ENCODE results near the gene LPCAT1. TPM values are rescaled to one million over a fixed set of nuclear protein-coding genes. Genes with fewer than 3 reads are reported as not detected.

LPCAT1 gene
- total and polyA plus RNA-seq, 2 experiments from 2014 or later: 78.0 to 255 TPM

- Histone ChIP-seq H3K27me3 (ENCODE audit: insufficient read depth) (no peaks in the 10 kb centered on the region), H3K36me3 (ENCODE audit: insufficient read depth) (0 out of 2 replicates have a peak, but pooled peaks cover 5% of the 10 kb centered on the region), H3K4me3 (no peak overlapping the region), H3K4me1 (ENCODE audit: insufficient read depth) (peaks cover 22% of the 10 kb centered on the region; the same call in 1 of the 2 replicates), H3K27ac (ENCODE audit: low read depth) (peak overlapping the region; percentile 45; the same call in 1 of the 2 replicates), H4K20me1 (replicated peaks; ENCODE audit: insufficient read depth) (peaks cover 69% of the 10 kb centered on the region), H3K9me2 (ENCODE audit: insufficient read depth) (no peaks in the 10 kb centered on the region), H3K4me2 (no peak overlapping the region), H2AFZ (no peak overlapping the region), H3K79me2 (replicated peaks; ENCODE audit: insufficient read depth) (peaks cover 98% of the 10 kb centered on the region), H3F3A (replicated peaks; ENCODE audit: low read depth) (peaks cover 17% of the 10 kb centered on the region; the same call in 1 of the 2 replicates)
- H3K4me3 Mint-ChIP-seq: no peak overlapping the region
- peaks cover 50% of the 10 kb centered on the region for H3K36me3 Mint-ChIP-seq (ENCODE audit: low read depth)
- no peaks in the 10 kb centered on the region for H3K9me3 Mint-ChIP-seq
- TF ChIP-seq JUNB (IDR thresholded peaks at IDR 0.05; ENCODE audit: unreplicated experiment) (no peak), ETS1 (IDR thresholded peaks at IDR 0.05) (no peak), POLR2AphosphoS5 (IDR thresholded peaks at IDR 0.05; ENCODE audit: low read depth) (no peak), CREB1 (CRISPR knock-in tag; IDR thresholded peaks at IDR 0.05; ENCODE audit: low read depth) (no peak), ZNF462 (CRISPR knock-in tag; IDR thresholded peaks at IDR 0.05) (no peak), REST (IDR thresholded peaks at IDR 0.05; ENCODE audit: unreplicated experiment) (no peak), EZH2phosphoT487 (IDR thresholded peaks at IDR 0.05; ENCODE audit: unreplicated experiment) (no peak), CTCF (conservative IDR thresholded peaks at IDR 0.05; ENCODE audit: low read depth in 2 of 2) (no peak), STAT1 (IDR thresholded peaks at IDR 0.05; ENCODE audit: unreplicated experiment) (no peak), EZH2 (IDR thresholded peaks at IDR 0.05; ENCODE audit: low read depth, unreplicated experiment) (no peak), ZNF114 (CRISPR knock-in tag; IDR thresholded peaks at IDR 0.05) (no peak), ZNF331 (CRISPR knock-in tag; IDR thresholded peaks at IDR 0.05; ENCODE audit: low read depth) (no peak), NANOG (IDR thresholded peaks at IDR 0.05; ENCODE audit: borderline replicate concordance) (no peak)
- no peak overlapping the region for H3K27ac Mint-ChIP-seq
- DNase-seq (ENCODE audit: low spot score) (no peak), ATAC-seq (no peak)
- H3K27me3 Mint-ChIP-seq (ENCODE audit: insufficient read depth, low read depth, poor library complexity): peaks cover 20% of the 10 kb centered on the region
- H3K4me1 Mint-ChIP-seq: peaks cover 26% of the 10 kb centered on the region
Measured at GRCh38 chr5:1499851-1500250, 23.9 kb downstream of the LPCAT1 start.

Data from GM23338 (cell line).